PC-3 (cell line): ENCODE data around the gene DYNC1I1.

Source experiments
- CTCF ChIP-seq: fragments of 300-600 bp; sonication (generic); conservative IDR thresholded peaks from 2 replicates; pipeline ENCODE4 v1.5.1; 2017; ENCODE audit warnings: antibody characterized with exemption, low read depth, mild to moderate bottlenecking, low read length
- EZH2 ChIP-seq: fragments of 300-600 bp; sonication (generic); IDR thresholded peaks from one replicate; pipeline ENCODE4 v1.6.1; 2017; ENCODE audit warnings: antibody characterized with exemption, mild to moderate bottlenecking, low read length; ENCODE audit not compliant: unreplicated experiment

- no peak for TF ChIP-seq CTCF
- TF ChIP-seq EZH2: no peak
Observed at GRCh38 chr7:96114190-96114589, 341.8 kb downstream of the DYNC1I1 start.
